Neural cell (in vitro differentiated cells): ENCODE results near the gene HOXB5. TPM values are rescaled to one million over a fixed set of nuclear protein-coding genes. Genes with fewer than 3 reads are reported as not detected.
A peak's percentile ranks its signal among the peaks of the same experiment; 100 is the strongest.

Experiments
- H2AFZ ChIP-seq: fragments of 200-600, 300-800 bp; sonication (generic), shearing (Covaris generic); 2 replicates; pipeline ENCODE4 v1.6.0; 2014; ENCODE audit warnings: low read depth, mild to moderate bottlenecking, antibody characterized with exemption, low read length, moderate library complexity
- H3F3A ChIP-seq: fragments of 200-600 bp; shearing (Covaris generic); 2 replicates; pipeline ENCODE4 v1.6.1; 2016; ENCODE audit warnings: mild to moderate bottlenecking, moderate library complexity, mixed read lengths, antibody characterized with exemption, low read length; ENCODE audit not compliant: insufficient read depth, poor library complexity, severe bottlenecking
- H3K27ac ChIP-seq: fragments of 200-600, 300-800 bp; sonication (generic), shearing (Covaris generic); 2 replicates; pipeline ENCODE4 v1.5.1; 2014; ENCODE audit warnings: mild to moderate bottlenecking, low read length, moderate library complexity
- H3K27me3 ChIP-seq: fragments of 300-800, 200-600 bp; sonication (generic), shearing (Covaris generic); 2 replicates; pipeline ENCODE4 v1.6.0; 2014; ENCODE audit warnings: mild to moderate bottlenecking, low read depth, low read length, moderate library complexity; ENCODE audit not compliant: insufficient read depth
- H3K36me3 ChIP-seq: fragments of 300-800, 200-600 bp; sonication (generic), shearing (Covaris generic); 2 replicates; pipeline ENCODE4 v1.5.1; 2014; ENCODE audit warnings: mild to moderate bottlenecking, antibody characterized with exemption, low read length, moderate library complexity; ENCODE audit not compliant: insufficient read depth
- H3K4me2 ChIP-seq: fragments of 300-800, 200-600 bp; sonication (generic), shearing (Covaris generic); 2 replicates; pipeline ENCODE4 v1.6.0; 2014; ENCODE audit warnings: mild to moderate bottlenecking, low read length
- H3K4me3 ChIP-seq: fragments of 300-800, 200-600 bp; sonication (generic), shearing (Covaris generic); 2 replicates; pipeline ENCODE4 v1.5.1; 2014; ENCODE audit warnings: mild to moderate bottlenecking, low read length, moderate library complexity
- H3K79me2 ChIP-seq: fragments of 200-600 bp; shearing (Covaris generic); replicated peaks from 2 replicates; pipeline ENCODE4 v1.6.0; 2014; ENCODE audit warnings: mild to moderate bottlenecking, low read length, moderate library complexity; ENCODE audit not compliant: insufficient read depth
- H3K9ac ChIP-seq: fragments of 300-800, 200-600 bp; sonication (generic), shearing (Covaris generic); 2 replicates; pipeline ENCODE4 v1.6.1; 2016; ENCODE audit warnings: mild to moderate bottlenecking, low read length, mixed read lengths
- H3K9me2 ChIP-seq: fragments of 200-600 bp; shearing (Covaris generic); 2 replicates; pipeline ENCODE4 v1.6.1; 2016; ENCODE audit warnings: mild to moderate bottlenecking, low read length, mixed read lengths; ENCODE audit not compliant: insufficient read depth
- H3K9me3 ChIP-seq: fragments of 200-600, 300-800 bp; sonication (generic), shearing (Covaris generic); 2 replicates; pipeline ENCODE4 v1.6.1; 2016; ENCODE audit warnings: mild to moderate bottlenecking, mixed run types, low read length, moderate library complexity, mixed read lengths
- H4K20me1 ChIP-seq: fragments of 200-600 bp; shearing (Covaris generic); 2 replicates; pipeline ENCODE4 v1.6.1; 2016; ENCODE audit warnings: mild to moderate bottlenecking, mixed run types; ENCODE audit not compliant: insufficient read depth
- EP300 ChIP-seq: fragments of 450-650 bp; conservative IDR thresholded peaks from 2 replicates; pipeline ENCODE4 v1.6.1; 2014; ENCODE audit warnings: antibody characterized with exemption, mild to moderate bottlenecking, moderate library complexity; ENCODE audit not compliant: poor library complexity, severe bottlenecking
- EZH2 ChIP-seq: fragments of 200-600, 300-800 bp; shearing (Covaris generic), sonication (generic); IDR thresholded peaks from 2 replicates; pipeline ENCODE4 v1.6.1; 2014; ENCODE audit warnings: antibody characterized with exemption, low read length, borderline replicate concordance, mild to moderate bottlenecking; ENCODE audit not compliant: insufficient read depth, poor library complexity, severe bottlenecking
- MXI1 ChIP-seq: fragments of 450-650 bp; conservative IDR thresholded peaks from 2 replicates; pipeline ENCODE4 v1.6.1; 2014; ENCODE audit warnings: antibody characterized with exemption, mild to moderate bottlenecking; ENCODE audit not compliant: poor library complexity, severe bottlenecking
- POLR2AphosphoS5 ChIP-seq: IDR thresholded peaks from 2 replicates; pipeline ENCODE4 v1.6.1; 2012
- RAD21 ChIP-seq: fragments of 450-650 bp; conservative IDR thresholded peaks from 2 replicates; pipeline ENCODE4 v1.6.1; 2014; ENCODE audit warnings: antibody characterized with exemption, mild to moderate bottlenecking, moderate library complexity
- SMC3 ChIP-seq: fragments of 450-650 bp; conservative IDR thresholded peaks from 2 replicates; pipeline ENCODE4 v1.6.1; 2014; ENCODE audit warnings: antibody characterized with exemption, mild to moderate bottlenecking, moderate library complexity; ENCODE audit not compliant: poor library complexity
- TAF1 ChIP-seq: IDR thresholded peaks from 2 replicates; pipeline ENCODE4 v1.6.1; 2012; ENCODE audit warnings: low read depth
- polyA plus RNA-seq: library from polyadenylated mRNA; depleted of rRNA; stranded (reverse); fragments of >200 nt; gene quantifications from 2 replicates; pipeline ENCODE4 v1.2.3, GENCODE V29; 2014
- TF ChIP-seq, protein P1 (sequence below): IDR thresholded peaks from 2 replicates; pipeline ENCODE4 v1.6.1; 2012; ENCODE audit warnings: borderline replicate concordance
- TF ChIP-seq, protein P2 (sequence below): fragments of 450-650 bp; IDR thresholded peaks from 2 replicates; pipeline ENCODE4 v1.5.1; 2014; ENCODE audit warnings: antibody characterized with exemption, mild to moderate bottlenecking, moderate library complexity; ENCODE audit not compliant: poor library complexity, severe bottlenecking

HOXB5 gene
- polyA plus RNA-seq, 1 donor from 2014 or later = not detected

DNA sequence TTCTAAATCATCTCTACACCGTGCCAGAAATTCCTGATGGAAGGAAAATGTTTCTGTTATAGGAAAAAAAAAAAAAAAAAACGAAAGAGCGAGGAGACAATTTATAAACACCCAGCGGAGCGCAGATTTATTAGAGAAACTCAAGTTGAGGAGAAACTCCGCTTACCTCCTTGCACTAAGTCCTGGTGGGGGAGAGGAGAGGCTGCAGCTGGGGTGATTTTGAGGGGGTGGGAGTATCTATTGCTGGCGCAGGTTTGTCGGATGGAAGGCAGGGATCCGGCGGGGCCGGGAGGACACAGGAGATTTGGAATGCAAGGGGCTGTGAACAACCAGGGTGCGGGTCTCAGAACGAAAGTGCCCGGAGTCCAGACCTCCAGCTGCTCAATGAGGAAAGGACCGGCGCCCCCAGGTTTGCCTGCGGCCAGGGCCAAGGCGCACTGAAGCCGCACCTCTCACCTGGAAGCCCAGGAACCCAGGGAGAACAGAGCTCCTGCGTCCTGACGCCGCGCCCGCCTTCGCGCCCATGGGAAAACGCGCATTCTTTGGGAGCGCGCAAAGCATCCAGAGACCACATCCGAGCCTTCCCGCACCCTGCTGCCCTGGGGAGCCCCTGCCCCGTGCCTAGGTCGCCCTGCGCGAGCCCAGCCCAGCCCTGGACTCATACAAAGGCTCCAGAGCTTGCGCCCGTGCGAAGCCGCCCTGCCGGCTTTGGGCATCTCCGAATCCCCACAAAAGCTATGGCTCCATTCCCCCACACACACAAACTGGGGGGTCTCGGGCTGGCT lies 24.1 kb upstream of the HOXB5 start:
- Histone ChIP-seq H4K20me1 (no peaks in the 10 kb centered on the region), H2AFZ (no peak overlapping the region), H3K4me3 (no peak overlapping the region), H3F3A (no peaks in the 10 kb centered on the region), H3K36me3 (no peaks in the 10 kb centered on the region), H3K79me2 (no peaks in the 10 kb centered on the region), H3K4me2 (no peak overlapping the region), H3K9me3 (peaks cover 4% of the 10 kb centered on the region), H3K9ac (no peak overlapping the region), H3K27ac (no peak overlapping the region), H3K9me2 (no peaks in the 10 kb centered on the region), H3K27me3 (peaks cover 100% of the 10 kb centered on the region)
- TF ChIP-seq, protein P1, sequence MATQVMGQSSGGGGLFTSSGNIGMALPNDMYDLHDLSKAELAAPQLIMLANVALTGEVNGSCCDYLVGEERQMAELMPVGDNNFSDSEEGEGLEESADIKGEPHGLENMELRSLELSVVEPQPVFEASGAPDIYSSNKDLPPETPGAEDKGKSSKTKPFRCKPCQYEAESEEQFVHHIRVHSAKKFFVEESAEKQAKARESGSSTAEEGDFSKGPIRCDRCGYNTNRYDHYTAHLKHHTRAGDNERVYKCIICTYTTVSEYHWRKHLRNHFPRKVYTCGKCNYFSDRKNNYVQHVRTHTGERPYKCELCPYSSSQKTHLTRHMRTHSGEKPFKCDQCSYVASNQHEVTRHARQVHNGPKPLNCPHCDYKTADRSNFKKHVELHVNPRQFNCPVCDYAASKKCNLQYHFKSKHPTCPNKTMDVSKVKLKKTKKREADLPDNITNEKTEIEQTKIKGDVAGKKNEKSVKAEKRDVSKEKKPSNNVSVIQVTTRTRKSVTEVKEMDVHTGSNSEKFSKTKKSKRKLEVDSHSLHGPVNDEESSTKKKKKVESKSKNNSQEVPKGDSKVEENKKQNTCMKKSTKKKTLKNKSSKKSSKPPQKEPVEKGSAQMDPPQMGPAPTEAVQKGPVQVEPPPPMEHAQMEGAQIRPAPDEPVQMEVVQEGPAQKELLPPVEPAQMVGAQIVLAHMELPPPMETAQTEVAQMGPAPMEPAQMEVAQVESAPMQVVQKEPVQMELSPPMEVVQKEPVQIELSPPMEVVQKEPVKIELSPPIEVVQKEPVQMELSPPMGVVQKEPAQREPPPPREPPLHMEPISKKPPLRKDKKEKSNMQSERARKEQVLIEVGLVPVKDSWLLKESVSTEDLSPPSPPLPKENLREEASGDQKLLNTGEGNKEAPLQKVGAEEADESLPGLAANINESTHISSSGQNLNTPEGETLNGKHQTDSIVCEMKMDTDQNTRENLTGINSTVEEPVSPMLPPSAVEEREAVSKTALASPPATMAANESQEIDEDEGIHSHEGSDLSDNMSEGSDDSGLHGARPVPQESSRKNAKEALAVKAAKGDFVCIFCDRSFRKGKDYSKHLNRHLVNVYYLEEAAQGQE = no peak
- TF ChIP-seq SMC3 = no peak
- TF ChIP-seq RAD21 = no peak
- peak; percentile 86 for TF ChIP-seq EZH2
- TF ChIP-seq, protein P2, sequence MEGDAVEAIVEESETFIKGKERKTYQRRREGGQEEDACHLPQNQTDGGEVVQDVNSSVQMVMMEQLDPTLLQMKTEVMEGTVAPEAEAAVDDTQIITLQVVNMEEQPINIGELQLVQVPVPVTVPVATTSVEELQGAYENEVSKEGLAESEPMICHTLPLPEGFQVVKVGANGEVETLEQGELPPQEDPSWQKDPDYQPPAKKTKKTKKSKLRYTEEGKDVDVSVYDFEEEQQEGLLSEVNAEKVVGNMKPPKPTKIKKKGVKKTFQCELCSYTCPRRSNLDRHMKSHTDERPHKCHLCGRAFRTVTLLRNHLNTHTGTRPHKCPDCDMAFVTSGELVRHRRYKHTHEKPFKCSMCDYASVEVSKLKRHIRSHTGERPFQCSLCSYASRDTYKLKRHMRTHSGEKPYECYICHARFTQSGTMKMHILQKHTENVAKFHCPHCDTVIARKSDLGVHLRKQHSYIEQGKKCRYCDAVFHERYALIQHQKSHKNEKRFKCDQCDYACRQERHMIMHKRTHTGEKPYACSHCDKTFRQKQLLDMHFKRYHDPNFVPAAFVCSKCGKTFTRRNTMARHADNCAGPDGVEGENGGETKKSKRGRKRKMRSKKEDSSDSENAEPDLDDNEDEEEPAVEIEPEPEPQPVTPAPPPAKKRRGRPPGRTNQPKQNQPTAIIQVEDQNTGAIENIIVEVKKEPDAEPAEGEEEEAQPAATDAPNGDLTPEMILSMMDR = no peak

- no peaks in the 10 kb centered on the region for H4K20me1 ChIP-seq
Observed at GRCh38 chr17:48616717-48617470, 23.3 kb upstream of the HOXB5 start.

More at GRCh38 chr17:48616717-48617470, 23.3 kb upstream of the HOXB5 start:
- no peaks in the 10 kb centered on the region for H3F3A ChIP-seq
- H3K4me3 ChIP-seq = no peak overlapping the region
- H3K9ac ChIP-seq = no peak overlapping the region
- no peaks in the 10 kb centered on the region for H3K79me2 ChIP-seq
- no peak overlapping the region for H2AFZ ChIP-seq
- no peaks in the 10 kb centered on the region for H3K36me3 ChIP-seq
- no peak overlapping the region for H3K27ac ChIP-seq
- TF ChIP-seq RAD21 (no peak), SMC3 (no peak), EP300 (no peak), POLR2AphosphoS5 (no peak), TAF1 (no peak), EZH2 (no peak), MXI1 (no peak)
- TF ChIP-seq, protein P1 = no peak
- TF ChIP-seq, protein P2 = no peak
- H3K27me3 ChIP-seq = peaks cover 100% of the 10 kb centered on the region
- H3K9me3 ChIP-seq = peaks cover 4% of the 10 kb centered on the region
- H3K9me2 ChIP-seq = no peaks in the 10 kb centered on the region
- no peak overlapping the region for H3K4me2 ChIP-seq
